Stimulated activated CD8-positive, alpha-beta memory T cell treated with anti-CD3 and anti-CD28 coated beads, Interleukin-7, amount 100 ng/mL, for 24 hours (primary cell): ENCODE measurements around the gene PHF3.
"Not testable (repeated sequence)": the region's sequence is repeated elsewhere in the genome, so short reads cannot be mapped to it uniquely, and the experiment has no call there.

Source experiments
- DNase-seq: peaks from one replicate; pipeline ENCODE4 v3.0.0-alpha.2; 2020; ENCODE audit warnings: low read depth

The PHF3 gene

GRCh38 chr6:63714091-63714490 lies 78.5 kb downstream of the PHF3 start:
- no peak for DNase-seq

- no peak for DNase-seq
Observed at GRCh38 chr6:63716169-63716568, 80.6 kb downstream of the PHF3 start.

- DNase-seq, result no peak
Observed at GRCh38 chr6:63721181-63721580, 85.6 kb downstream of the PHF3 start.

- DNase-seq, result no peak
Observed at GRCh38 chr6:63724721-63725120, 89.1 kb downstream of the PHF3 start.

- no peak for DNase-seq
Observed at GRCh38 chr6:63730311-63730710, 94.7 kb downstream of the PHF3 start.

- no peak for DNase-seq
Observed at GRCh38 chr6:63731930-63732329, 96.3 kb downstream of the PHF3 start.

- no peak for DNase-seq
Observed at GRCh38 chr6:63732336-63732735, 96.7 kb downstream of the PHF3 start.

- no peak for DNase-seq
Observed at GRCh38 chr6:63734923-63735322, 99.3 kb downstream of the PHF3 start.

GRCh38 chr6:63738190-63738589 lies 102.6 kb downstream of the PHF3 start:
- not testable (repeated sequence) for DNase-seq

- no peak for DNase-seq
Observed at GRCh38 chr6:63739094-63739687, 103.6 kb downstream of the PHF3 start.

- DNase-seq, result no peak
Observed at GRCh38 chr6:63740709-63741108, 105.1 kb downstream of the PHF3 start.

GRCh38 chr6:63742060-63742459 lies 106.5 kb downstream of the PHF3 start:
- no peak for DNase-seq

GRCh38 chr6:63743691-63744090 lies 108.1 kb downstream of the PHF3 start:
- no peak for DNase-seq

- no peak for DNase-seq
Observed at GRCh38 chr6:63744810-63745209, 109.2 kb downstream of the PHF3 start.

GRCh38 chr6:63745784-63746183 lies 110.2 kb downstream of the PHF3 start:
- DNase-seq, result no peak

GRCh38 chr6:63750400-63750799 lies 114.8 kb downstream of the PHF3 start:
- DNase-seq, result no peak

- DNase-seq, result not testable (repeated sequence)
Observed at GRCh38 chr6:63757275-63757674, 121.7 kb downstream of the PHF3 start.

- DNase-seq, result no peak
Observed at GRCh38 chr6:63757826-63758225, 122.2 kb downstream of the PHF3 start.

- no peak for DNase-seq
Observed at GRCh38 chr6:63759605-63760105, 124.1 kb downstream of the PHF3 start.

GRCh38 chr6:63760199-63760598 lies 124.6 kb downstream of the PHF3 start:
- DNase-seq, result no peak

- no peak for DNase-seq
Observed at GRCh38 chr6:63764318-63764916, 128.8 kb downstream of the PHF3 start.
